Limb (tissue), 2 donors: ENCODE data around the gene TCEA2.

Experiments
- DNase-seq, 2 donors: peaks; one replicate each; pipeline ENCODE4 v3.0.0-alpha.2; 2016; ENCODE audit errors: extremely low spot score in 2 of 2

The TCEA2 gene

GRCh38 chr20:64064145-64064698, 1.2 kb downstream of the TCEA2 start:
- no peak for DNase-seq

GRCh38 chr20:64065062-64065973, 2.3 kb downstream of the TCEA2 start:
- DNase-seq: no peak

GRCh38 chr20:64065974-64066343, 3.0 kb downstream of the TCEA2 start:
- DNase-seq: no peak

- no peak for DNase-seq
Observed at GRCh38 chr20:64067005-64067632, 4.1 kb downstream of the TCEA2 start.

- no peak for DNase-seq
Observed at GRCh38 chr20:64067733-64068307, 4.8 kb downstream of the TCEA2 start.

GRCh38 chr20:64068386-64069208, 5.6 kb downstream of the TCEA2 start:
- no peak for DNase-seq

GRCh38 chr20:64069209-64069613, 6.2 kb downstream of the TCEA2 start:
- DNase-seq: no peak

GRCh38 chr20:64069614-64070243, 6.7 kb downstream of the TCEA2 start:
- DNase-seq: peak in 1 of 2 donors; percentile 71

- DNase-seq: no peak
Observed at GRCh38 chr20:64070244-64070993, 7.4 kb downstream of the TCEA2 start.

- DNase-seq: no peak
Observed at GRCh38 chr20:64071341-64072332, 8.6 kb downstream of the TCEA2 start.

- DNase-seq: no peak
Observed at GRCh38 chr20:64072498-64073063, 9.6 kb downstream of the TCEA2 start.

GRCh38 chr20:64073476-64074183, 10.6 kb downstream of the TCEA2 start:
- DNase-seq: no peak

GRCh38 chr20:64074184-64074789, 11.3 kb downstream of the TCEA2 start:
- DNase-seq: no peak

- no peak for DNase-seq
Observed at GRCh38 chr20:64074963-64075362, 12.0 kb downstream of the TCEA2 start.

GRCh38 chr20:64075556-64075955, 12.6 kb downstream of the TCEA2 start:
- DNase-seq: no peak

GRCh38 chr20:64076061-64076997, 13.3 kb downstream of the TCEA2 start:
- DNase-seq: no peak
